Liver (tissue), 9 donors: ENCODE results near the gene GAS6. TPM values are rescaled to one million over a fixed set of nuclear protein-coding genes. Genes with fewer than 3 reads are reported as not detected.

ENCODE experiments used
- DNase-seq: peaks from one replicate; pipeline ENCODE4 v3.0.0-alpha.2; 2017; ENCODE audit warnings: low spot score
- H3K27ac ChIP-seq, 2 donors: one replicate each; pipeline ENCODE4 v1.7.0; 2013; ENCODE audit warnings: inconsistent platforms in 2 of 2, low read length in 2 of 2, control low read depth in 1 of 2, low read depth in 1 of 2, mild to moderate bottlenecking in 1 of 2
- H3K27me3 ChIP-seq, 4 donors: one replicate each; pipeline versions ENCODE4 v1.6.1 to v1.7.0; 2013; ENCODE audit warnings: low read length in 3 of 4, inconsistent platforms in 1 of 4, mild to moderate bottlenecking in 1 of 4, moderate library complexity in 1 of 4; ENCODE audit not compliant: control insufficient read depth in 4 of 4, insufficient read depth in 4 of 4
- H3K36me3 ChIP-seq, 4 donors: one replicate each; pipeline versions ENCODE4 v1.6.1 to v1.7.0; 2013; ENCODE audit warnings: low read length in 3 of 4, mild to moderate bottlenecking in 3 of 4, low read depth in 1 of 4, moderate library complexity in 1 of 4; ENCODE audit not compliant: control insufficient read depth in 4 of 4, insufficient read depth in 3 of 4
- H3K4me1 ChIP-seq, 4 donors: one replicate each; pipeline versions ENCODE4 v1.6.1 to v1.7.0; 2013; ENCODE audit warnings: low read length in 3 of 4, mild to moderate bottlenecking in 3 of 4, moderate library complexity in 1 of 4; ENCODE audit not compliant: control insufficient read depth in 4 of 4, insufficient read depth in 4 of 4
- H3K4me3 ChIP-seq, 3 donors: one replicate each; pipeline versions ENCODE4 v1.6.1 to v1.7.0; 2013; ENCODE audit warnings: low read length in 3 of 3, control low read depth in 1 of 3, low read depth in 1 of 3, mild to moderate bottlenecking in 1 of 3
- H3K9ac ChIP-seq, 2 donors: one replicate each; pipeline ENCODE4 v1.7.0; 2013; ENCODE audit warnings: low read length in 2 of 2, mild to moderate bottlenecking in 2 of 2, moderate library complexity in 2 of 2, control low read depth in 1 of 2, low read depth in 1 of 2
- H3K9me3 ChIP-seq, 4 donors: one replicate each; pipeline versions ENCODE4 v1.6.1 to v1.7.0; 2013; ENCODE audit warnings: low read length in 3 of 4; ENCODE audit not compliant: control insufficient read depth in 4 of 4
- FOXA1 ChIP-seq: IDR thresholded peaks from 2 replicates; pipeline ENCODE4 v1.6.1; 2016; ENCODE audit warnings: antibody characterized with exemption
- GABPA ChIP-seq, 2 donors: IDR thresholded peaks in 1 of 2; conservative IDR thresholded peaks in 1 of 2; 2 replicates each; pipeline ENCODE4 v1.6.1; 2016; ENCODE audit warnings: antibody characterized with exemption in 2 of 2, mild to moderate bottlenecking in 1 of 2, moderate library complexity in 1 of 2
- HNF4G ChIP-seq: IDR thresholded peaks from 2 replicates; pipeline ENCODE4 v1.6.1; 2016; ENCODE audit warnings: antibody characterized with exemption
- JUND ChIP-seq, 2 donors: IDR thresholded peaks; 2 replicates each; pipeline ENCODE4 v1.6.1; 2016; ENCODE audit warnings: antibody characterized with exemption in 2 of 2
- NR2F2 ChIP-seq: IDR thresholded peaks from 2 replicates; pipeline ENCODE4 v1.6.1; 2016; ENCODE audit warnings: antibody characterized with exemption
- RAD21 ChIP-seq, 2 donors: IDR thresholded peaks; 2 replicates each; pipeline ENCODE4 v1.6.1; 2016; ENCODE audit warnings: antibody characterized with exemption in 2 of 2, mild to moderate bottlenecking in 2 of 2
- RXRA ChIP-seq, 2 donors: IDR thresholded peaks; 2 replicates each; pipeline ENCODE4 v1.6.1; 2017 to 2018; ENCODE audit warnings: antibody characterized with exemption in 2 of 2, mild to moderate bottlenecking in 1 of 2
- SP1 ChIP-seq: IDR thresholded peaks from 2 replicates; pipeline ENCODE4 v1.6.1; 2018; ENCODE audit warnings: antibody characterized with exemption, mild to moderate bottlenecking
- TAF1 ChIP-seq: conservative IDR thresholded peaks from 2 replicates; pipeline ENCODE4 v1.6.1; 2016; ENCODE audit warnings: antibody characterized with exemption, mild to moderate bottlenecking
- YY1 ChIP-seq: IDR thresholded peaks from 2 replicates; pipeline ENCODE4 v1.6.1; 2016; ENCODE audit warnings: antibody characterized with exemption, mild to moderate bottlenecking
- WGBS: extraction: QIAGEN DNeasy Blood & Tissue Kit; methylation state at CpG from one replicate; pipeline ENCODE4 v1.1.7; 2013; 5-methylcytosine and 5-hydroxymethylcytosine counted together
- polyA plus RNA-seq, 2 donors: library from polyadenylated mRNA; stranded (reverse) in 1 of 2; unstranded in 1 of 2; fragments of 200-250 nt in 1 of 2; fragments of >200 nt in 1 of 2; fragmentation: Nextera tagmentation in 1 of 2; extraction: Ambion mirVana in 1 of 2; gene quantifications; one replicate each; pipeline versions ENCODE4 v1.2.1 to v1.2.3, GENCODE V29; 2013 to 2015
- total RNA-seq, 2 donors: library from RNA; depleted of rRNA; stranded (reverse); fragments of >200 nt; gene quantifications; one replicate each; pipeline ENCODE4 v1.2.3, GENCODE V29; 2014
- TF ChIP-seq, protein P1 (sequence below): fragments of 150-350 bp; IDR thresholded peaks from 2 replicates; pipeline ENCODE4 v1.5.1; 2017; ENCODE audit warnings: improper control_type of control experiment, low read depth, low read length; ENCODE audit not compliant: missing input control
- TF ChIP-seq, protein P2 (sequence below): IDR thresholded peaks from 2 replicates; pipeline ENCODE4 v1.6.1; 2016; ENCODE audit warnings: antibody characterized with exemption
- TF ChIP-seq, protein P3 (sequence below): IDR thresholded peaks from 2 replicates; pipeline ENCODE4 v1.6.1; 2016; ENCODE audit warnings: antibody characterized with exemption, mild to moderate bottlenecking
- TF ChIP-seq, protein P4 (sequence below): IDR thresholded peaks from 2 replicates; pipeline ENCODE4 v1.6.1; 2016; ENCODE audit warnings: antibody characterized with exemption
- donor health status: healthy.
- donor health status: healthy.
- donor health status: healthy.
- donor health status: healthy.
- donor health status: healthy.

Gene GAS6
- total and polyA plus RNA-seq, 4 donors: 2.5 to 30.2 (median 9.1) TPM

DNA sequence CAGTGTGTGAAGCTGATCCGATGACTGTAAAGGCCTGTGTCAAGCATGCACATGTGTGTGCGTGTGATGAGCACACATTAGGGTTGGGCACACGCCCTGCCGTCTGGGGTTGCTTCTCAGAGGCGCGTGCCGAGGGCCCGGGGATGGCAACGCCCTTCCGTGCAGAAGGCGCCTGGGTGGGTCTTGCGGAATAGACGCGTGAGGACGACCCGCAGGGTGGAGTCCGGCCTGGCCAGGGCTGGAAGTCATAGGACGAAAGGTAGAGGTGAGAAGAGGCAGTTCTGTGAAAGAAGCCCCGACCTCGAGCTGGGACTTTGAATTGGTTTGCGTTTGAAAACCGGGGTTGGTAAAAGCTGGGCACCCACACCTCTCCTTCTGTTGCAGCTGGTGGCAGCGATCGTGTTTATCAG, 69.1 kb downstream of the GAS6 start:
- no peak overlapping the region for H3K4me3 ChIP-seq

DNA sequence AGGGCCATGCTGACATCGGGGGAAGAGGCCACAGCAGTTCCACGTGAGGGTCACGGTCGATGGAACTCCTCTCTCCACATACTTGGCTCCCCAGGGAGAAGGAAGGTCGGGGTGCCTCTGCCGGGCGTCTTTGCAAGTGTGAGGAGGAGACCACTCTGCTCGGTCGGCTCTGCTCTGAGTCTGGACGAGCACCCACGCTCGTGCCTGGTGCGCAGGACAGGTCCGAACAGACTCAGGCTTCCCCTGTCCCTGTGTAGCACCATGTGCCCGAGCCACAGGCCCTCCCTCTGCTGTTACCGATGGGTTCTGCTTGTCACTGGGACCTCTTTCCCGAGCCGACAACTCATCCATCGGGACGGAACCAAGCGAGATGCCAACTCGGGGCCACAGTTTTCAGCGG, 69.8 kb downstream of the GAS6 start:
- 88% methylated on average over 23 of the region's 23 CpGs for WGBS

More for the DNA sequence above, 69.1 kb downstream of the GAS6 start:
- Histone ChIP-seq H3K27ac (no peak overlapping the region), H3K4me1 (no peaks in the 10 kb centered on the region), H3K27me3 (no peaks in the 10 kb centered on the region), H3K9ac (no peak overlapping the region), H3K36me3 (peaks cover 0 to 2% (median 0%) of the 10 kb centered on the region in 4 donors), H3K9me3 (no peaks in the 10 kb centered on the region)
- DNase-seq: no peak
- WGBS: 90% methylated on average over 24 of the region's 24 CpGs
- no peak for TF ChIP-seq GABPA (IDR thresholded peaks at IDR 0.05 in 1 of 2, conservative IDR thresholded peaks at IDR 0.05 in 1 of 2)
- no peak for TF ChIP-seq FOXA1
- no peak for TF ChIP-seq SP1
- TF ChIP-seq NR2F2: no peak
- TF ChIP-seq, protein P1, sequence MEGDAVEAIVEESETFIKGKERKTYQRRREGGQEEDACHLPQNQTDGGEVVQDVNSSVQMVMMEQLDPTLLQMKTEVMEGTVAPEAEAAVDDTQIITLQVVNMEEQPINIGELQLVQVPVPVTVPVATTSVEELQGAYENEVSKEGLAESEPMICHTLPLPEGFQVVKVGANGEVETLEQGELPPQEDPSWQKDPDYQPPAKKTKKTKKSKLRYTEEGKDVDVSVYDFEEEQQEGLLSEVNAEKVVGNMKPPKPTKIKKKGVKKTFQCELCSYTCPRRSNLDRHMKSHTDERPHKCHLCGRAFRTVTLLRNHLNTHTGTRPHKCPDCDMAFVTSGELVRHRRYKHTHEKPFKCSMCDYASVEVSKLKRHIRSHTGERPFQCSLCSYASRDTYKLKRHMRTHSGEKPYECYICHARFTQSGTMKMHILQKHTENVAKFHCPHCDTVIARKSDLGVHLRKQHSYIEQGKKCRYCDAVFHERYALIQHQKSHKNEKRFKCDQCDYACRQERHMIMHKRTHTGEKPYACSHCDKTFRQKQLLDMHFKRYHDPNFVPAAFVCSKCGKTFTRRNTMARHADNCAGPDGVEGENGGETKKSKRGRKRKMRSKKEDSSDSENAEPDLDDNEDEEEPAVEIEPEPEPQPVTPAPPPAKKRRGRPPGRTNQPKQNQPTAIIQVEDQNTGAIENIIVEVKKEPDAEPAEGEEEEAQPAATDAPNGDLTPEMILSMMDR: no peak
- TF ChIP-seq, protein P2, sequence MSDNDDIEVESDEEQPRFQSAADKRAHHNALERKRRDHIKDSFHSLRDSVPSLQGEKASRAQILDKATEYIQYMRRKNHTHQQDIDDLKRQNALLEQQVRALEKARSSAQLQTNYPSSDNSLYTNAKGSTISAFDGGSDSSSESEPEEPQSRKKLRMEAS: no peak
- no peak for TF ChIP-seq TAF1
- no peak for TF ChIP-seq HNF4G
- TF ChIP-seq, protein P3, sequence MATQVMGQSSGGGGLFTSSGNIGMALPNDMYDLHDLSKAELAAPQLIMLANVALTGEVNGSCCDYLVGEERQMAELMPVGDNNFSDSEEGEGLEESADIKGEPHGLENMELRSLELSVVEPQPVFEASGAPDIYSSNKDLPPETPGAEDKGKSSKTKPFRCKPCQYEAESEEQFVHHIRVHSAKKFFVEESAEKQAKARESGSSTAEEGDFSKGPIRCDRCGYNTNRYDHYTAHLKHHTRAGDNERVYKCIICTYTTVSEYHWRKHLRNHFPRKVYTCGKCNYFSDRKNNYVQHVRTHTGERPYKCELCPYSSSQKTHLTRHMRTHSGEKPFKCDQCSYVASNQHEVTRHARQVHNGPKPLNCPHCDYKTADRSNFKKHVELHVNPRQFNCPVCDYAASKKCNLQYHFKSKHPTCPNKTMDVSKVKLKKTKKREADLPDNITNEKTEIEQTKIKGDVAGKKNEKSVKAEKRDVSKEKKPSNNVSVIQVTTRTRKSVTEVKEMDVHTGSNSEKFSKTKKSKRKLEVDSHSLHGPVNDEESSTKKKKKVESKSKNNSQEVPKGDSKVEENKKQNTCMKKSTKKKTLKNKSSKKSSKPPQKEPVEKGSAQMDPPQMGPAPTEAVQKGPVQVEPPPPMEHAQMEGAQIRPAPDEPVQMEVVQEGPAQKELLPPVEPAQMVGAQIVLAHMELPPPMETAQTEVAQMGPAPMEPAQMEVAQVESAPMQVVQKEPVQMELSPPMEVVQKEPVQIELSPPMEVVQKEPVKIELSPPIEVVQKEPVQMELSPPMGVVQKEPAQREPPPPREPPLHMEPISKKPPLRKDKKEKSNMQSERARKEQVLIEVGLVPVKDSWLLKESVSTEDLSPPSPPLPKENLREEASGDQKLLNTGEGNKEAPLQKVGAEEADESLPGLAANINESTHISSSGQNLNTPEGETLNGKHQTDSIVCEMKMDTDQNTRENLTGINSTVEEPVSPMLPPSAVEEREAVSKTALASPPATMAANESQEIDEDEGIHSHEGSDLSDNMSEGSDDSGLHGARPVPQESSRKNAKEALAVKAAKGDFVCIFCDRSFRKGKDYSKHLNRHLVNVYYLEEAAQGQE: no peak
- TF ChIP-seq, protein P4, sequence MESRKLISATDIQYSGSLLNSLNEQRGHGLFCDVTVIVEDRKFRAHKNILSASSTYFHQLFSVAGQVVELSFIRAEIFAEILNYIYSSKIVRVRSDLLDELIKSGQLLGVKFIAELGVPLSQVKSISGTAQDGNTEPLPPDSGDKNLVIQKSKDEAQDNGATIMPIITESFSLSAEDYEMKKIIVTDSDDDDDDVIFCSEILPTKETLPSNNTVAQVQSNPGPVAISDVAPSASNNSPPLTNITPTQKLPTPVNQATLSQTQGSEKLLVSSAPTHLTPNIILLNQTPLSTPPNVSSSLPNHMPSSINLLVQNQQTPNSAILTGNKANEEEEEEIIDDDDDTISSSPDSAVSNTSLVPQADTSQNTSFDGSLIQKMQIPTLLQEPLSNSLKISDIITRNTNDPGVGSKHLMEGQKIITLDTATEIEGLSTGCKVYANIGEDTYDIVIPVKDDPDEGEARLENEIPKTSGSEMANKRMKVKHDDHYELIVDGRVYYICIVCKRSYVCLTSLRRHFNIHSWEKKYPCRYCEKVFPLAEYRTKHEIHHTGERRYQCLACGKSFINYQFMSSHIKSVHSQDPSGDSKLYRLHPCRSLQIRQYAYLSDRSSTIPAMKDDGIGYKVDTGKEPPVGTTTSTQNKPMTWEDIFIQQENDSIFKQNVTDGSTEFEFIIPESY: no peak
- no peak for TF ChIP-seq JUND (IDR thresholded peaks at IDR 0.05)
- no peak for TF ChIP-seq RAD21 (IDR thresholded peaks at IDR 0.05)
- no peak for TF ChIP-seq RXRA (IDR thresholded peaks at IDR 0.05)
- no peak for TF ChIP-seq YY1

More for the DNA sequence above, 69.8 kb downstream of the GAS6 start:
- Histone ChIP-seq H3K9ac (no peak overlapping the region), H3K4me1 (no peaks in the 10 kb centered on the region), H3K4me3 (no peak overlapping the region), H3K9me3 (no peaks in the 10 kb centered on the region), H3K27me3 (no peaks in the 10 kb centered on the region), H3K27ac (no peak overlapping the region), H3K36me3 (peaks cover 0 to 2% (median 0%) of the 10 kb centered on the region in 4 donors)
- no peak for DNase-seq
- TF ChIP-seq, protein P4: no peak
- no peak for TF ChIP-seq JUND (IDR thresholded peaks at IDR 0.05)
